HG02852 (cell line): Measurements from ENCODE around the gene CALD1.
A peak's percentile ranks its signal among the peaks of the same experiment; 100 is the strongest.
"Not testable (repeated sequence)": the region's sequence is repeated elsewhere in the genome, so short reads cannot be mapped to it uniquely, and the experiment has no call there.

Experiments used
- ATAC-seq: cut with Tn5 transposase; IDR thresholded peaks from one replicate; pipeline ENCODE4 v1.9.1; 2021; ENCODE audit warnings: mild to moderate bottlenecking, moderate library complexity; ENCODE audit not compliant: unreplicated experiment

CALD1 gene

DNA sequence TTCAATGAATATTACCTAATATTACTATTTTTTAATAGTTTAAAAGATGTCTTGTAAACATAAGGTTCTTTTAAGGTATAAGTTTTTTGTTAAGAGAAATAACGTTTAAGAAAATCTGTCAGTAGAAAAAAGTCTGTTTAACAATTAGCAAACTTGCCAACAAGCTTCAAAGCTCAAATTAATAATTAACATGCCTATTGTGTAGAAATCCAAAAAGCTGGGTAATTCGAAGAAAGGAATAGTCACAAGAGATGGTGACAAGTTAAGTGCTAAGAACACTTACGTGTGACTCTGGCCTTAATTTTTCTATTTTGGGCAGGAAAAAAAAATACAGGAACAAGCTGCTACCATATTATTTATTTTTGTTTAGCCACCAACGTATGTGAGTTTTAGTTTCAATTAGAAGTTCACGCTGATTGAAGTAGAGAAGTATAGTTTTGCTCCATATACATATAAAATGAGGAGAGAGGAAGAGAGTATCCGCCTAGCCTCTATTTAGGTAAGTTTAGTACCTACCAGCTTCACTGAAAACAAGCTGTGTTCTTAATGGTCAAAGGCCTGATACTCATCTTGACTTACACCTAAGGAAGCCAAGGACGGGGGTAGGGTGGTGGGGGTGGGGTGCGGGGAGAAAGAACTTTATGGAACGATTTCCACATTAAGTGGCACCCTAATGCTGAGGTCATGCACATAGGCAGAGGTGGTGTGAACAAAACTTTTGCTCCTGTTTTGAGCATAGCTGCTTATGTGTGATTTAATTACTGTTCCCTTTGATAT, 163.4 kb downstream of the CALD1 start:
- no peak for ATAC-seq

DNA sequence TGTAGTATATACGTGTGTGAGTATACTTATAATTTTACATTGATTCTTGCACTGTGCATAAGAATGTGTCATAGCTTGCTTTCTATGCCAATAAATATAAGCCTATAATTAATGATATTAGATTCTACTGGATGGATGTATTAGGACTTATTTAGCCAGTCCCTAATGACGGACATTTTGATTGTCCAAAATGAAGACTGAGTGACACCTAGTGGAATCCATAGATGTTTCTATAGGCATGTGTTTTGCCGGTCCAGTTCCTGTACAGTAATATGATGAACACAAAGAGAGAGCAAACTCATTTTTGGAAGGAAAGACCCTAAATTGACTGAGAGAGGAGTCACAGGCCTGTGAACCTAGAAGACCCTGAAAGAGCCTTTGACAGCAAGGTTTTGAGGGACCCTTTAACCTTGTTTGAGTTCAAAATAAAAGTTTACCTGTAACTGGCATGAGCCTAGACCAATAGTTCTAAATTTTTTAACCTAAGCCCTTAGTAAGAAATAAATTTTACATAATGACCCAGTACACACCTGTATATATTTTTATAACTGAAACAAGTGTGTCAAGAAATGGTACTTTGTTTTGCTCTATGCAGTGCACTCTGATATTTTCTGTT, 164.5 kb downstream of the CALD1 start:
- ATAC-seq: peak; percentile 73

DNA sequence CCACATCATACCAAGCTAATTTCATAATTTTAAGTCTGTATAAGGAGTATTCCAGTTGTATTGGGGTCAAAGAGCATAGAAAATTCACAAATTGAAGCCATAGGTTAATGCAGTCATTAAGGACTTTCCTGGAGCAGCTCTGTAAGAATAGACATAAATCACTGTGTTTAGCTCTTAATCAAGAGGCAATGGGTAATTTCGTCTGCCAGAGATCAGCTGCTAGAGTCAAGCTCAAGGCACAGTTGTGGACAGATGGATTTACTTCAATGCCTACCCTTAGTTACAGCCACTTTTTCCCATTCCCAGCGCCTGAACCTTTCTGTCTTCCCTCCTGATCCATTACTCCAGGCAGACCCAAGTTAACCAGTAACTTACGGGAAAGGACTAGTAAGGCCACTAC, 166.3 kb downstream of the CALD1 start:
- ATAC-seq: no peak

DNA sequence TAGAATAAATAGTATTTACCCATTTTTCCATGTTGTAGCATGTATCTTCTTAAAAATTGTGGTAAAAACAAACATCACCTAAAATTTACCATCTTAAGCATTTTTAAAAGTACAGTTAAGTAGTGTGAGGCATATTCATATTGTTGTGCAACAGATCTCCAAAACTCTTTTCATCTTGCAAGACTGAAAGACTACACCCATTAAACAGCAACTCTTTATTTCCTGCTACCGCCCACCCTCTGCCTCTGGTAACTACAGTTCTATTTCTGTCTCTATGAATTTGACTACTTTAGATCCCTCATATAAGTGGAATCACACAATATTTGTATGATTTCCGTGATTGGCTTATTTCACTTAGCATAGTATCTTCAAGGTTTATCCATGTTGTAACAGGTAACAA, 166.8 kb downstream of the CALD1 start:
- peak; percentile 73 for ATAC-seq

DNA sequence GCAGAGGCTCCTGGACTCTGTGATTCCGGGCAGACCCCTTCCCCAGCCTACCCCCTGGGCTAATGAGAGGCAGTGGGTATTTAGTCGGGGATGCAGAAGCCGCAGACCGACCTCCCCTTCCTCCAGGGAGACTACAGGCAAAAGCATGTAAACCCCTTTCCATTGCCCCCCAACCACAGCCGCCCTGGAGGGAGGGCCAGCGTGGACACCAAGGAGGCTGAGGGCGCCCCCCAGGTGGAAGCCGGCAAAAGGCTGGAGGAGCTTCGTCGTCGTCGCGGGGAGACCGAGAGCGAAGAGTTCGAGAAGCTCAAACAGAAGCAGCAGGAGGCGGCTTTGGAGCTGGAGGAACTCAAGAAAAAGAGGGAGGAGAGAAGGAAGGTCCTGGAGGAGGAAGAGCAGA, 167.9 kb downstream of the CALD1 start:
- ATAC-seq: no peak

DNA sequence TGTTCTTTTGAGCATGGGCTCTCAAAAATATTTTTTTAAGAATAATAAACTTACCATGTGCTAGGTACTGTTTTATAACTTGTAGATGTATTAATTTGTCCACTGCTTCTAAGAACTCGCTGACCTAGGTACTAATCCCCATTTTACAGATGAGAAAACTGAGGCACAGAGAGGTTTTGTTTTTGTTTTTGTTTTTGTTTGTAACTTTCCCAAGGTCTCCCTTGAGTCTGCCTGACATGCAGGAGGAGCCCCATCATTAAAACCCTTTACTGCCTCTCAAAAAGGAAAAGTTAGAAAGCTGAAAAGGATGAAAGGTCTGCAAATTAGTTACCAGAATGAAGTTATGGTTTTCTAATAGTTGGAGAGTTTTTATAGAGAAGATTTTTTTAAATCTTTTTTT, 168.4 kb downstream of the CALD1 start:
- ATAC-seq: no peak

DNA sequence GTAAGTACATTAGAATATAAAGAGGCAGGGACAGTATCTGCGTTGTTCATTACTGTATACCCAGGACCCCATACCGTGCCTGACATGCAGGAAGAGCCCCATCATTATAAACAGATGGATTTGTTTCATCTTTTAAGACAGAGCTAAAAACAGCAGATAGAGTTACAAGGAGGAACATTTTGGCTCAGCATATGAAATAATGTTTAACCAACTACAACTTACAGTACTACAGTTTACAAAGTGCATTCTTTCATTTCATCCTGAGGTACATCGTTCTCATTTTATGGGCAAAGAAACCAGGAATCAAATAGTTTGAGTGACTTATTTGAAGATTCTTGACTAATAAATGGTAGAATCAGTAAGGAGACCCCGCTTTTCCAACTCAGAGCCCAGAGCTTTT, 168.8 kb downstream of the CALD1 start:
- no peak for ATAC-seq

DNA sequence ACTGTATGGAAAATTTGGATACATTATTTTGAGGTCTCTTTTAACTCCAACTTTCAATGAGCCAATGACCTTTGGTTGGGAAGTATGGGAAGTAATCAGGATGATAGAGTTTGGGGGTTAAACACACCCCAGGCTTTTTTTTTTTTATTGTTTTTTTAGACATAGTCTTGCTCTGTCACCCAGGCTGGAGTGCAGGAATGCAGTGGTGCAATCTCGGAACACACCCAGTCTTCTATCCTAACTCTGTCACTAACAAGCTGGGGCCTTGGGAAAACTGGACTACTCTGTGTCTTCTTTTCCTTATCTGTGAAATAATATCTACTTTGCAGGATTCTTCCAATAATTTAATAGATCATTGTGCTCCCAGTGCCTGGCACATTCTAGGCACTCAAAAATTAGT, 169.3 kb downstream of the CALD1 start:
- no peak for ATAC-seq

DNA sequence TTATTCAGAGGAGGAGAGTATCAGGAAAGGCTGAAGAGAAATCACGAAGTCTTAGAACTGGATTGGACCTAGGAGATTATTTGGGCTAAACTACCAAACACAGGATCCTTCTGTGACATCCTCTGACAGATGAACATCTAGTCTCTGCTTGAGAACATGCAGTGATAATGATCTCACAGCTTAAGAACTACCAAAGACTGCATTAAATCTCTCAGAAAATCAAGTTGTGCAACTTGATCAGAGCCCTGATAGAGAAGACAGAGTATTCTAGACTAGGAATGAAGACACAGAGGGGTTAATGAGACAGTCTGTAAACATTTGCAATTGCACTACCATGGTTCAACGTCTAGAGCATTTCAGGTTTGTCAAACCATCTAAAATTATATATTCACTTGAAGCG, 169.7 kb downstream of the CALD1 start:
- ATAC-seq: no peak

DNA sequence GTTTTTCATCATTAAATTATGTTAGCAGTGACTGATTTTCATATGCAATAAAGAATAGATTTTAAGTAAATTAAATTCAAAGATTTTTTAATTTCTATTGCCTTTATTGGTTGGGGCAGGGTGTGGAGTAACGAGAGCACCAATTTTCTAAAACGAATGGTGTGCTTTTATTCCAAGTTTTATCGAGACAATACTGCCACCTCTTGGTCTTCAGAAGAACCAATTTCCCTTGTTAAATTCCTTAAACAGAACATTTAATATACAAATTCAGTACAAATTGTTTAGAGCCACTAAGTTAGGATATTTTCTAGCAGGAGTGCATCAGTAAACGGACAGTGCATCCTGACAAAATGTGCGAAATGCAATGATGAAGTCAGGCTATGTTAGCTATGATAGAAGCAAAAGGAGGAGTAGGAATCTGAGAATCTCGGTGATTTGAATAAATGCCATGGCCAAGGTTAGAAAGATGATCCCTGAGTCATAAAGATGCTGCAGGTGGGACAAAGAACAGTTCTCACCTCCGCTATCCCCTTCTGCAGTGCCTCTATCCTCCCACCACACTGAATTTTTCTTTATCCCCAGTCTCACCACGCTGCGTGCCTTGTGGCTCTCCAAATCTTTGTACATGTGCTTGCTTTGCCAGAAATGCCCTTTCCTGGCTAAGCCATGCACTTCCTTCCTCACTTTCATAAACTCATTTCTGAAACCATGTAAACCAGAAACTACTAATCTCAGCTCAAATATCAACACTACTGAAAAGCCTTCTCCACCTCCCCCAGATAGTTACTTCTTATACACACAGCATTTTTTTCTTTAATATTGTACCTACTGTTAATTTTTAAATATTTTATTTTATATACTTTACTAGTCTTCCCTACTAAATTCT, 175.0 kb downstream of the CALD1 start:
- ATAC-seq: no peak

DNA sequence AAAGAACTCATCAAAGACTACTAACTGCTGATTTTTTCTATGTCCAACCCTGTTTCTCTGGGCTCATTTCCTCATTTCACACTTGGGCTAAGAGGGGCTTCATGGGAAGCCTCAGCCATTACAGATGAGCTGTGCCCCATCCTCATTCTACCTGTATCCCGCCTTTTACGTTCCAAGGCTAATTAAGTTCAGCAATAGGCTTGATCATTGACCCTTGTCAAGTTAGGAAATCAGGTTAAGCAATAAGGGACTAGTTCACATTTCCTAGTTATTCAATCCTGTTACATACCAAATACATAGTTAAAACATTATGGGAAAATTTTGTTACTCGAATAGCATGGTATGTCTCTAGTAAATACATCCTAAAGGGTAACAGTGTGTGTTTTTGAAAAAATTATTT, 177.6 kb downstream of the CALD1 start:
- no peak for ATAC-seq

DNA sequence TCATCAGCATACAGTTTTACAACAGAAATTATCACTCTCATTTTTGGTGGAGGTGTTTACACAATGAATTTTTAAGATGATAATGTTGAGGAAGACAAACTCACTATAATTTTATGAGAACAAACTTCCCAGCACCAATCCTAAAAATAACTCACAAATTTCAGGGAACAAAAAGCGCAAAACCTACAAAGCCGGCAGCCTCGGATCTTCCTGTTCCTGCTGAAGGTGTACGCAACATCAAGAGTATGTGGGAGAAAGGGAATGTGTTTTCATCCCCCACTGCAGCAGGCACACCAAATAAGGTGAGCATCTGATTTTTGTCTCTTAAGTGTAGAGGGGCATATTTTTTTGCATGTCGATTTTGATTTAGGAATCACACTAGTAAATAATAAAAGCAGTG, 180.4 kb downstream of the CALD1 start:
- no peak for ATAC-seq

DNA sequence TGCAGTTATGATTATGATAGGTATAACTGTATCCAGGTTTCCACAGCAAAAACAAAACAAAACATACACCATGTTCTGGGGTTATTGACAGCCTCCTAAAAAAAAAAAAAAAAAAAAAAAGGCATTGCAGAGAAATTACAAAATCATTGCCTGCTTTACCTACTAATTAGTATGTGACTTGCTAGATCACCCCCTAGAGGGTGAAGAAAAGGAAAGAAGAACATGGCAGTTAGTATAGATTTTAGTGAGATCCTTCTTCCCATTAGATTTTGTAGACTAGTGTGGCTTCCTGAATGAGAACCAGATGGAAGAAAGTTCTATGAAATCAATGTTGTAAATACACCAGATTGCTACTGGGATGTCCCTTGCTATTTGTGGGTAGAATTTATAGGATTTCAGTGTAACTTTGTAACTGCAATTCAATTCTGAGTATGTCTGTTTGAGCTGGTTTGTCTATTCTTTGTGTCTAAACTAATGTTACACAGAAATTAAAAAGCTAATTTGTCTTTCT, 182.9 kb downstream of the CALD1 start:
- no peak for ATAC-seq

DNA sequence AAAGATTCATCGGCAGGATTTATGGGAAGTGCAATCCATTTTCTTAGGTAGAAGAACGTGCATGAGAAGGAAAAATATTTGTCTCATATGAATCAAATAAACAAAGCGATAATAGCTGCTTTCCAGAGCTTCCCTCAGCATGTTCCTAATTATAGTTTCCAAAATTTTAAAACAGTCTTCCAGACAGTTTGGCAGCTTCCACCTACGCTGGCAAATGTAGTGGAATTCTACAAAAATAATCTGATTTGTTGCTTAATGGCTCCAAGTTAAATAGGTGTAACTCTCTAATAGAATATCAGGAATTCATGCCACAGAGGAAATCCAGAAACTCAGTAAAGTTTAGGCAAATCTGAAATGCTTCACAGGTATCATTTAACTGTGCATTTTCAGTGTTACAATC, 183.6 kb downstream of the CALD1 start:
- ATAC-seq: no peak

DNA sequence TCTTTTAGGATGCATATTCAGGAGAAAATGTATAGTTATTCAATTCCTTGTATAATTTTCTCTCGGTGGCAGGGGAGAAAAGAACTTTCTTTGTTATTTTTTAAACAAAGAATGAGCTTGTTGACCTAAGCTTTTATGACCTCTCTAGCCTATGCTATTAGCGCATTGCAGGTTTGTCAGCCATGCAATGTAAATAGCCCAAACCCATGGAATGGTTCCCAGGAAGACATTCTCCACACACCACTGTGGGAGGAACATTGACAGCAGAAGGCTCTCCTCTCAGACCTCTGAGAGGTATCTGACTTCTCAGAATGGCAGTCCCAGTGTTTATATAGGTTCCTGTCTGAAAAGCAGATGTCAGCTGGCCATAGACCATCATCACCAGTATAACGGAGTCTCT, 187.3 kb downstream of the CALD1 start:
- no peak for ATAC-seq

DNA sequence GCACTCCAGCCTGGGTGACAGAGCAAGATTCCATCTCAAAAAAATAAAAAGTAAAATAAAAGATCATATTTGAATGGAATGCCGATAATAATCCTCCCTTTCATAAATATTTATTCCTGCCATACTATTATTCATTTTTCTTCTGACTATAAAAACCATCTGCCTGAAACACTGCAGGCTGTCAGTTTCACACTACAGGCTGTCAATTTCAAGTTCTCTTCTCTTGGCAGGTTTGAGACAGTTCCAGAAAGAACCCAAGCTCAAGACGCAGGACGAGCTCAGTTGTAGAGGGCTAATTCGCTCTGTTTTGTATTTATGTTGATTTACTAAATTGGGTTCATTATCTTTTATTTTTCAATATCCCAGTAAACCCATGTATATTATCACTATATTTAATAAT, 188.7 kb downstream of the CALD1 start:
- ATAC-seq: no peak

DNA sequence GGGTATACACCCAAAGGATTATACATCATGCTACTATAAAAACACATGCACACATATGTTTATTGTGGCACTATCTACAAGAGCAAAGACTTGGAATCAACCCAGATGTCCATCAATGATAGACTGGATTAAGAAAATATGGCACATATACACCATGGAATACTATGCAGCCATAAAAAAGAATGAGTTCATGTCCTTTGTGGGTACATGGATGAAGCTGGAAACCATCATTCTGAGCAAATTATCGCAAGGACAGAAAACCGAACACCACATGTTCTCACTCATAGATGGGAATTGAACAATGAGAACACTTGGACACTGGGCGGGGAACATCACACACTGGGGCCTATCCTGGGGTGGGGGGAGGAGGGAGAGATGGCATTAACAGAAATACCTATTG, 202.2 kb downstream of the CALD1 start:
- not testable (repeated sequence) for ATAC-seq

DNA sequence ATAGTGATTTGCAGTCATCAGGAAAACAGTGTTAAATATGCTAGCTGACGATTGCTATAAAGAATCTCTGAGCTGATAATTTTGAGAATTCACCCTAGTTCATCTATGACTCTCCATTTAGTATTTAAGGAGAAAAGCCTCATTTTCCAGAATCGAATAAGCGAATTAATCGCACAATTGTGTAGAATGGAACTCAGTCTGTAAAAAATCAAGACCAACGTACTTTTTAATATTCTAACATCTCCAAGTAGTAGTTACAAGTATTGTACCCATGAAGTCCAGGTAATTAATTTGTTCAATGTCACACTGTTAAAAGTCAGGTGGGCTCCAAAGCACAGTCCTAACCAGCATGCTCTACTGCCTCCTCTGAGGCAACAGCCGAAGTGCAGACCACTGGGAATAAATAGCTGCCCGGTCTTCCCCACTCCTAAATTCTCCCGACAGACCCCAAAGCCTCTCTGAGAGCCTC, 206.5 kb downstream of the CALD1 start:
- ATAC-seq: peak; percentile 35

DNA sequence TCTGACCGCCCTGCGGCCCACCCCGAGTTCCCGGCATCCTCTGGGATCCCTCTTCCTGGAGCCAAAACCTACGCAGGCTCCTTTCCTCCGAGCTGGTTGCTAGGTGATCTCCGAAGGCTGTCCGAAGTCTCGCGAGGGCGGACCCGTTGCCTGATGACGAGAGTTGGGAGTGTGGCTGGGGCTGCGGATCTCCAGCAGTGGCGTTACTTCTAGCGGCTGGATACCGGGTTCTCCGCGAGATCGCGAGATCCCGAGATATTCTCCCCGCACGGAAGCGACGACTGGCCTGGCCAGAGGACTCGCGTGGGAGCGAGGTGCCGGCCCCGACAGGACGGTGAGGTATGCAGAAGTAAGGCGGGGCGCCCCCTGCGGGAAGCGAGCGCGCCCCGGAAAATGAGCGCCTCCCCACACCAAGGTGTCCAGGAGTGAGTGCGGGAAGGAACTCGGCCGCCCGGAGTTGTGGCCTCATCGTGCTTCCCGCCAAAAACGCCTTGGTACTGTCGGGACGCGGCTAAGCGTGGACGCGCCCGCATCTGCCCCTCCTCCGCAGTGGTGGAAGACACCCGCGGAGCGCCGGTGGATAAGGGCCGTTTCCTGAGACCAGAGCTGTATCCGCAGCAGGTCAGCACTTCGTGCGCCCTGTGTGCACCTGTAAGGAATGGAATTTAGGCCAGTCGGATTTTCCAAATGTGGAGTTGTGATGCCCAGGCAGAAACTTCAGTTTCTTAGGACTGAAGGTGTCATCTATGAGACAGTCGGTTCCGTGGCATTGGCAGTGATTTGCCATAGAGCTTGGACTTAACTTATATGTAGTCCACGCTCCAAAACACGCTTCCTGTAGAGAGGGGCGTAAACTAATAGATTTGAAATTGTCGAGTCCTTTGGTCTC, 207.2 kb downstream of the CALD1 start, which contains the start of gene AGBL3:
Gene AGBL3, plus strand, starts transcription at position 146 of the 889 bp plus-strand sequence. CDS start 1,426 bp downstream, outside the sequence.
- peak; percentile 92 for ATAC-seq

DNA sequence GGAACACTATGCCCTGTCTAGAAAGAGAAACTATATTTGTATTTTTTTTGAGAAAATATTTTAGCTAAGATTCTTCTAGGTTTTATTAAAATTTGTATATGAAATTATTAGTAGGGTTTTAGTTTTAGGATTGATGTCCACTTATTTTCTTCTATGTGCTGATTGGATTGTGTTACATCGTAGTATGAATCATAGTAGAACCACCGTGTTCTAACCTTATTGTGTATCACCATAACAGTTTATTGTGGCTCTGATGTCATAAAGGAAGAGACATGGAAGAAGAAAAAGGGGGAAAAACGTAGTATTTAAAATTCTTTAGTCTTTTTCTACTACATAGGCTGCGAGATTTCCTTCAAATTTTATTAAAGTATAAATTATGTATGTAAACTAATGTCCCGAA, 208.7 kb downstream of the CALD1 start:
- ATAC-seq: no peak
